ENCODE measurements around the gene SPHK1.

- TF ChIP-seq CTCF (IDR thresholded peaks at IDR 0.05) (no peak), ZFX (IDR thresholded peaks at IDR 0.05; ENCODE audit: borderline replicate concordance) (no peak)
Observed at GRCh38 chr17:76428511-76428910, 44.1 kb downstream of the SPHK1 start.

All from 22Rv1 (cell line).